Right atrium auricular region (tissue), 2 donors: Measurements from ENCODE around the gene IFTAP. TPM values are rescaled to one million over a fixed set of nuclear protein-coding genes. Genes with fewer than 3 reads are reported as not detected.
"Not testable (repeated sequence)": the region's sequence is repeated elsewhere in the genome, so short reads cannot be mapped to it uniquely, and the experiment has no call there.

Source experiments
- DNase-seq: peaks from one replicate; pipeline ENCODE4 v3.0.0-alpha.2; 2019; ENCODE audit warnings: low spot score
- H3K27ac ChIP-seq, 2 donors: fragments of 200-600 bp; sonication (generic); 1 replicate in 1 of 2; 2 replicates in 1 of 2; pipeline ENCODE4 v1.5.1; 2016 to 2019
- H3K27me3 ChIP-seq, 2 donors: fragments of 200-600 bp; sonication (generic); one replicate each; pipeline versions ENCODE4 v1.5.1 to v1.6.0; 2017 to 2019
- H3K36me3 ChIP-seq: fragments of 200-600 bp; sonication (generic); one replicate; pipeline ENCODE4 v1.5.1; 2016
- H3K4me1 ChIP-seq, 2 donors: fragments of 200-600 bp; sonication (generic); one replicate each; pipeline versions ENCODE4 v1.5.1 to v1.6.0; 2017 to 2019
- H3K4me3 ChIP-seq, 2 donors: fragments of 200-600 bp; sonication (generic); 1 replicate in 1 of 2; 2 replicates in 1 of 2; pipeline ENCODE4 v1.5.1; 2017 to 2019; ENCODE audit warnings: mild to moderate bottlenecking in 1 of 2, moderate library complexity in 1 of 2
- H3K9me3 ChIP-seq, 2 donors: fragments of 200-600 bp; sonication (generic); one replicate each; pipeline ENCODE4 v1.5.1; 2019
- CTCF ChIP-seq, 2 donors: fragments of 200-600 bp; sonication (generic); IDR thresholded peaks; one replicate each; pipeline ENCODE4 v1.5.1; 2019; ENCODE audit warnings: antibody characterized with exemption in 2 of 2
- total RNA-seq, 2 donors: library from RNA; depleted of rRNA; stranded (reverse); fragments of >200 nt; gene quantifications; one replicate each; pipeline ENCODE4 v1.1.0, GENCODE V29; 2016

IFTAP gene
- total RNA-seq, 2 donors from 2014 or later = 37.7 to 47.9 TPM

DNA sequence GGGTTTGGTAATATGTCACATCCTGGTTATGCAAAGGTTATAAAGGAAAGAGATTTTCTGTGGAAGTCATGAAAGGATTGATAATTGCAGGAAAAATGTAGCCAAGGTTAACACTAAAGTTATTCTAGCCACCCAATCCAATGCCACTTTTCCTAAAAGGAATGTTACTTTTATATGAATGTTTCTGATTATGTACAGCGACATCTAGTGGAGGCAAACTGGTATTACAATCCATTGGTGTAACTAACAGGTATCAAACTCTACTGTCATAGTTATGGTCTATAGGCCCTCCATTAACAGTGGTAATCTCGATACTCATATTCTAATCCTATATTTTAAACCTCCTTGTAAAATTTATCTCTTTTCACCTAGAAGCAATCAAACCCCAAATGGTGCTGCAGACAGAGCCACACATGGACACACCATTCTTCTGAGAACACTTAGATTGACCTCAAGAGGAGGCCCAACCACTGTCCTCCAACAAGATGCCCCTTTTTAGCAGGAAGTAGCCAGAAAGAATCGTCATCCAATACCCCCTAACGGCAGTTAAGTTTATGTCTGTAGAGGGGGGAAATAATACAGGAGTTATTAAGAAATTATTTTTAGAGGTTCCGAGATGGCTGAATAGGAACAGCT, 78.6 kb downstream of the IFTAP start:
- no peak for DNase-seq
- no peaks in the 10 kb centered on the region for H3K27me3 ChIP-seq
- H3K9me3 ChIP-seq = no peaks in the 10 kb centered on the region
- no peaks in the 10 kb centered on the region for H3K36me3 ChIP-seq
- no peak overlapping the region for H3K27ac ChIP-seq
- H3K4me3 ChIP-seq = no peak overlapping the region
- H3K4me1 ChIP-seq = no peaks in the 10 kb centered on the region
- peak; percentile 64 to 88 for TF ChIP-seq CTCF (IDR thresholded peaks at IDR 0.05)

- not testable (repeated sequence) for H3K4me3 ChIP-seq, H3K9me3 ChIP-seq, H3K36me3 ChIP-seq, DNase-seq, H3K27ac ChIP-seq, H3K4me1 ChIP-seq, H3K27me3 ChIP-seq
Measured at GRCh38 chr11:36679547-36679946, 85.2 kb downstream of the IFTAP start.

GRCh38 chr11:36683818-36684217, 89.5 kb downstream of the IFTAP start:
- H3K27ac ChIP-seq = no peak overlapping the region
- no peak for DNase-seq
- no peaks in the 10 kb centered on the region for H3K9me3 ChIP-seq
- H3K36me3 ChIP-seq = no peaks in the 10 kb centered on the region
- no peak for TF ChIP-seq CTCF (IDR thresholded peaks at IDR 0.05)
- no peaks in the 10 kb centered on the region for H3K27me3 ChIP-seq
- H3K4me1 ChIP-seq = no peaks in the 10 kb centered on the region
- no peak overlapping the region for H3K4me3 ChIP-seq

DNA sequence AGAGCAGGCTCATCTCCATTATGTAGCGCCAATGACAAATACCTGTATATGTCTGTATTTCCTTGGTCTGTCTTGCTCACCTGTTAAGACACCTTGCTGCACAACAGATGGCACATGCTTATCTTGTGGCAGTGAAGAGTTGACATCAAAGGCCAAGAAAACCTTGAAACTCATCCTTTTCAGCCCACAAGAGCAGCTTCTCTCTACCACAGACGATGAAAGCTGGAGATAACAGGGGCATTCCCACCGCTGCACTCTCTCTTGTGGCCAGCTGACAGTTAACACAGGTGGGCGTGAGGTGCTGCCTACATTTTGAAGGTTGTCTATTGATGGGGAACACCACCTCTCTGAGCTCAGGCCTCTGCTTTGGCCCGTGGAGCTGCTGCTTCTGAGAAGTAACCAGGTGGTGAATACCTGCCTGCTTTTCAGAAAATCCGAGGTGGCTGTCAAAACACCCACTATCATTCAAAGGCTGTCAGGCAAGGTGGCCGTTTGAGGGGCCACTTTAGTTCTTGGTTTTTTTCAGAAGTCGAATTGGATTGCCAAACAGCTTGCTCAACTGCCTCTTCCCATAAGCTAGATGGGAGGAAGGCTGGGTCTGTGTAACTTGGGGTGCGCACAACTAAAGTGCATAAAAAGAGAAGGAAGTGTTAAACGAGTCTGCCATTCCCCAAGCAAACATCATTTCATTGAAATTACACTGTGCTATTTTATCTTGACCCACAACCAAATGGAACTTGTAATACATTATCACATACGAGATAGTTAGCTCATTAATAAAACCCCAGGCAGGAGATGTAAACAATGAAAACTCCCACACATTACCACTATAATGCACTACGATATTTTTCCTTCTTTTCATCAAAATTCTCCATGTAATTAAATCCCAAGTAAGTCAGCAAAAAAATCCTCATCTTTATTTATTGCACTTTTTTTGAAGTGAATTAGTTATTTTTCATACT, 90.8 kb downstream of the IFTAP start:
- DNase-seq = no peak
- Histone ChIP-seq H3K9me3 (no peaks in the 10 kb centered on the region), H3K36me3 (no peaks in the 10 kb centered on the region), H3K27me3 (no peaks in the 10 kb centered on the region), H3K27ac (no peak overlapping the region), H3K4me3 (no peak overlapping the region), H3K4me1 (no peaks in the 10 kb centered on the region)
- no peak for TF ChIP-seq CTCF (IDR thresholded peaks at IDR 0.05)

DNA sequence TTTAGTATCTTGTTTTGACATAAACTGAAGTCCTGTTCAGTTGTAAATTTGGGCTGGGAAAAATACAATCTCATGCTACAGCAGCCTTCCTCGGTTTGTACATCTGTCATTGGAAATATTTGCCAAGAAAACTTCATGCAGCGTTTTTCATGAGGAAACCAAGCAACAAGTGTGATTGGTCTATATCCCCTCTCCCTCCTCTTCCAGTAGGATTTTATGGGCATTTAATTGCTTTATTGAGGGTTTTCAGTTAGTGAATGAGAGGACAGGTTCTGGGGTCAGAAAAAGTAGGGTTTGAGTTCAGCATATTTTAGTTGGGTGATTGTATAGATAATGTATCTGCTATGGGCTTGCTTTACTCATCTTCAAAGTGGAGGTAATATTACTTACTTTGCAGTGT, 93.8 kb downstream of the IFTAP start:
- no peak for TF ChIP-seq CTCF (IDR thresholded peaks at IDR 0.05)
- Histone ChIP-seq H3K9me3 (no peaks in the 10 kb centered on the region), H3K36me3 (no peaks in the 10 kb centered on the region), H3K27ac (no peak overlapping the region), H3K4me3 (no peak overlapping the region), H3K4me1 (no peaks in the 10 kb centered on the region), H3K27me3 (no peaks in the 10 kb centered on the region)
- no peak for DNase-seq

GRCh38 chr11:36688571-36689291, 94.4 kb downstream of the IFTAP start:
- no peaks in the 10 kb centered on the region for H3K9me3 ChIP-seq
- H3K4me1 ChIP-seq = no peaks in the 10 kb centered on the region
- H3K36me3 ChIP-seq = no peaks in the 10 kb centered on the region
- no peak overlapping the region for H3K4me3 ChIP-seq
- H3K27me3 ChIP-seq = no peaks in the 10 kb centered on the region
- no peak for DNase-seq
- no peak for TF ChIP-seq CTCF (IDR thresholded peaks at IDR 0.05)
- no peak overlapping the region for H3K27ac ChIP-seq
